GM23338 (cell line): ENCODE measurements around the gene SHPK. TPM values are rescaled to one million over a fixed set of nuclear protein-coding genes. Genes with fewer than 3 reads are reported as not detected.

Experiments used
- ATAC-seq: fragments of 200-7000 bp; cut with Tn5 transposase; 3 replicates; pipeline ENCODE4 v1.9.1; 2020
- DNase-seq: peaks from one replicate; pipeline ENCODE4 v3.0.0-alpha.2; 2015; ENCODE audit warnings: low spot score
- H2AFZ ChIP-seq: fragments of 200-600 bp; sonication (generic); 2 replicates; pipeline ENCODE4 v1.8.0; 2016; ENCODE audit warnings: antibody characterized with exemption, mild to moderate bottlenecking, moderate library complexity
- H3F3A ChIP-seq: fragments of 200-600 bp; sonication (generic); replicated peaks from 2 replicates; pipeline ENCODE4 v1.8.0; 2017; ENCODE audit warnings: antibody characterized with exemption, mixed run types, low read depth
- H3K27ac ChIP-seq: fragments of 200-600 bp; sonication (generic); 2 replicates; pipeline ENCODE4 v1.6.1; 2016; ENCODE audit warnings: low read depth
- H3K27me3 ChIP-seq: fragments of 200-600 bp; sonication (generic); 2 replicates; pipeline ENCODE4 v1.8.0; 2016; ENCODE audit warnings: mild to moderate bottlenecking, mixed run types, moderate library complexity; ENCODE audit not compliant: insufficient read depth
- H3K36me3 ChIP-seq: fragments of 200-600 bp; sonication (generic); 2 replicates; pipeline ENCODE4 v1.8.0; 2016; ENCODE audit warnings: mild to moderate bottlenecking; ENCODE audit not compliant: insufficient read depth
- H3K4me1 ChIP-seq: fragments of 200-600 bp; sonication (generic); 2 replicates; pipeline ENCODE4 v1.8.0; 2016; ENCODE audit warnings: mild to moderate bottlenecking, moderate library complexity; ENCODE audit not compliant: insufficient read depth
- H3K4me2 ChIP-seq: fragments of 200-600 bp; sonication (generic); 2 replicates; pipeline ENCODE4 v1.7.1; 2017; ENCODE audit warnings: mixed run types
- H3K4me3 ChIP-seq: fragments of 200-600 bp; sonication (generic); 2 replicates; pipeline ENCODE4 v1.6.1; 2016; ENCODE audit warnings: mixed run types
- H3K79me2 ChIP-seq: fragments of 200-600 bp; sonication (generic); replicated peaks from 2 replicates; pipeline ENCODE4 v1.8.0; 2017; ENCODE audit warnings: mild to moderate bottlenecking; ENCODE audit not compliant: insufficient read depth
- H3K9me2 ChIP-seq: fragments of 200-600 bp; sonication (generic); 2 replicates; pipeline ENCODE4 v1.8.0; 2017; ENCODE audit not compliant: insufficient read depth
- H4K20me1 ChIP-seq: fragments of 200-600 bp; sonication (generic); replicated peaks from 2 replicates; pipeline ENCODE4 v1.8.0; 2017; ENCODE audit warnings: mild to moderate bottlenecking; ENCODE audit not compliant: insufficient read depth
- H3K27ac Mint-ChIP-seq: 2 replicates; pipeline ENCODE4 v1.8.0; 2020; ENCODE audit warnings: inconsistent platforms, mild to moderate bottlenecking, moderate library complexity, mixed read lengths
- H3K27me3 Mint-ChIP-seq: 3 replicates; pipeline ENCODE4 v1.8.0; 2022; ENCODE audit warnings: low read depth, mild to moderate bottlenecking, moderate library complexity, mixed read lengths, inconsistent platforms; ENCODE audit not compliant: insufficient read depth, poor library complexity
- H3K36me3 Mint-ChIP-seq: 3 replicates; pipeline ENCODE4 v1.8.0; 2021; ENCODE audit warnings: low read depth, mild to moderate bottlenecking, inconsistent platforms, moderate library complexity, mixed read lengths
- H3K4me1 Mint-ChIP-seq: 3 replicates; pipeline ENCODE4 v1.8.0; 2020; ENCODE audit warnings: mild to moderate bottlenecking, inconsistent platforms, mixed read lengths
- H3K4me3 Mint-ChIP-seq: 3 replicates; pipeline ENCODE4 v1.8.0; 2021; ENCODE audit warnings: moderate library complexity, mild to moderate bottlenecking, inconsistent platforms, mixed read lengths
- H3K9me3 Mint-ChIP-seq: 3 replicates; pipeline ENCODE4 v1.8.0; 2020; ENCODE audit warnings: moderate library complexity, mild to moderate bottlenecking, inconsistent platforms, mixed read lengths
- CREB1 ChIP-seq: fragments of 250-450 bp; sonication (Bioruptor Pico); IDR thresholded peaks from 2 replicates; pipeline ENCODE4 v1.5.0; 2020; ENCODE audit warnings: low read depth, mild to moderate bottlenecking, moderate library complexity
- CTCF ChIP-seq, 2 experiments: fragments of 200-600 bp in 1 of 2; sonication (generic) in 1 of 2; conservative IDR thresholded peaks; 2 replicates each; pipeline versions ENCODE4 v1.5.1 to v1.6.1; 2016 to 2017; ENCODE audit warnings: antibody characterized with exemption in 2 of 2, low read depth in 2 of 2, mild to moderate bottlenecking in 2 of 2, moderate library complexity in 1 of 2
- EZH2phosphoT487 ChIP-seq: fragments of 200-600 bp; sonication (generic); IDR thresholded peaks from one replicate; pipeline ENCODE4 v1.8.1; 2018; ENCODE audit warnings: antibody characterized with exemption; ENCODE audit not compliant: unreplicated experiment
- JUNB ChIP-seq: IDR thresholded peaks from one replicate; pipeline ENCODE4 v1.6.1; 2016; ENCODE audit warnings: antibody characterized with exemption; ENCODE audit not compliant: unreplicated experiment
- NANOG ChIP-seq: IDR thresholded peaks from 2 replicates; pipeline ENCODE4 v1.6.1; 2016; ENCODE audit warnings: antibody characterized with exemption, borderline replicate concordance
- POLR2AphosphoS5 ChIP-seq: IDR thresholded peaks from 2 replicates; pipeline ENCODE4 v1.6.1; 2016; ENCODE audit warnings: antibody characterized with exemption, low read depth
- REST ChIP-seq: IDR thresholded peaks from one replicate; pipeline ENCODE4 v1.6.1; 2018; ENCODE audit warnings: antibody characterized with exemption; ENCODE audit not compliant: unreplicated experiment
- STAT1 ChIP-seq: IDR thresholded peaks from one replicate; pipeline ENCODE4 v1.6.1; 2016; ENCODE audit warnings: antibody characterized with exemption; ENCODE audit not compliant: unreplicated experiment
- ZNF331 ChIP-seq: fragments of 250-450 bp; sonication (Bioruptor Pico); IDR thresholded peaks from 2 replicates; pipeline ENCODE4 v1.5.0; 2020; ENCODE audit warnings: low read depth, mild to moderate bottlenecking, moderate library complexity
- ZNF462 ChIP-seq: fragments of 250-450 bp; sonication (Bioruptor Pico); IDR thresholded peaks from 2 replicates; pipeline ENCODE4 v1.5.0; 2020; ENCODE audit warnings: mild to moderate bottlenecking, moderate library complexity
- polyA plus RNA-seq: library from polyadenylated mRNA; unstranded; fragments of >200 nt; fragmentation: Nextera tagmentation; extraction: Ambion mirVana; gene quantifications from 2 replicates; pipeline ENCODE4 v1.2.1, GENCODE V29; 2016
- total RNA-seq: library from RNA; depleted of rRNA; stranded (reverse); fragments of >200 nt; shearing (Covaris generic); gene quantifications from 2 replicates; pipeline ENCODE4 v1.2.3, GENCODE V29; 2014

The SHPK gene
- total and polyA plus RNA-seq, 2 experiments from 2014 or later = 11.5 to 34.3 TPM

GRCh38 chr17:3681057-3681456 lies 45.0 kb upstream of the SHPK start:
- H3K27me3 ChIP-seq = no peaks in the 10 kb centered on the region
- H3K4me2 ChIP-seq = no peak overlapping the region
- H3K27ac ChIP-seq = no peak overlapping the region
- no peaks in the 10 kb centered on the region for H3K79me2 ChIP-seq
- no peaks in the 10 kb centered on the region for H3K36me3 Mint-ChIP-seq
- H3K4me3 Mint-ChIP-seq = no peak overlapping the region
- no peaks in the 10 kb centered on the region for H3K4me1 ChIP-seq
- no peaks in the 10 kb centered on the region for H3K9me3 Mint-ChIP-seq
- no peak overlapping the region for H3K4me3 ChIP-seq
- peaks cover 2% of the 10 kb centered on the region for H3K27me3 Mint-ChIP-seq
- no peaks in the 10 kb centered on the region for H3K9me2 ChIP-seq
- H3K27ac Mint-ChIP-seq = no peak overlapping the region
- no peaks in the 10 kb centered on the region for H3F3A ChIP-seq
- H3K4me1 Mint-ChIP-seq = peaks cover 5% of the 10 kb centered on the region; the same call in 2 of the 3 replicates
- no peaks in the 10 kb centered on the region for H4K20me1 ChIP-seq
- no peaks in the 10 kb centered on the region for H3K36me3 ChIP-seq
- TF ChIP-seq CREB1 (CRISPR knock-in tag) = no peak
- no peak for TF ChIP-seq STAT1
- no peak for TF ChIP-seq NANOG
- TF ChIP-seq ZNF331 (CRISPR knock-in tag) = no peak
- TF ChIP-seq ZNF462 = no peak
- no peak for TF ChIP-seq EZH2phosphoT487
- TF ChIP-seq JUNB = no peak
- no peak for TF ChIP-seq REST
- no peak for TF ChIP-seq CTCF (conservative IDR thresholded peaks at IDR 0.05; ENCODE audit: low read depth in 2 of 2)
- no peak for TF ChIP-seq POLR2AphosphoS5
- no peak for ATAC-seq
- H2AFZ ChIP-seq = no peak overlapping the region
- DNase-seq = no peak
